GM23338 (cell line): ENCODE results near the gene GPATCH2. TPM values are rescaled to one million over a fixed set of nuclear protein-coding genes. Genes with fewer than 3 reads are reported as not detected.

ENCODE experiments used
- ATAC-seq: fragments of 200-7000 bp; cut with Tn5 transposase; 3 replicates; pipeline ENCODE4 v1.9.1; 2020
- DNase-seq: peaks from one replicate; pipeline ENCODE4 v3.0.0-alpha.2; 2015; ENCODE audit warnings: low spot score
- H2AFZ ChIP-seq: fragments of 200-600 bp; sonication (generic); 2 replicates; pipeline ENCODE4 v1.8.0; 2016; ENCODE audit warnings: antibody characterized with exemption, mild to moderate bottlenecking, moderate library complexity
- H3F3A ChIP-seq: fragments of 200-600 bp; sonication (generic); replicated peaks from 2 replicates; pipeline ENCODE4 v1.8.0; 2017; ENCODE audit warnings: antibody characterized with exemption, mixed run types, low read depth
- H3K27ac ChIP-seq: fragments of 200-600 bp; sonication (generic); 2 replicates; pipeline ENCODE4 v1.6.1; 2016; ENCODE audit warnings: low read depth
- H3K27me3 ChIP-seq: fragments of 200-600 bp; sonication (generic); 2 replicates; pipeline ENCODE4 v1.8.0; 2016; ENCODE audit warnings: mild to moderate bottlenecking, mixed run types, moderate library complexity; ENCODE audit not compliant: insufficient read depth
- H3K36me3 ChIP-seq: fragments of 200-600 bp; sonication (generic); 2 replicates; pipeline ENCODE4 v1.8.0; 2016; ENCODE audit warnings: mild to moderate bottlenecking; ENCODE audit not compliant: insufficient read depth
- H3K4me1 ChIP-seq: fragments of 200-600 bp; sonication (generic); 2 replicates; pipeline ENCODE4 v1.8.0; 2016; ENCODE audit warnings: mild to moderate bottlenecking, moderate library complexity; ENCODE audit not compliant: insufficient read depth
- H3K4me2 ChIP-seq: fragments of 200-600 bp; sonication (generic); 2 replicates; pipeline ENCODE4 v1.7.1; 2017; ENCODE audit warnings: mixed run types
- H3K4me3 ChIP-seq: fragments of 200-600 bp; sonication (generic); 2 replicates; pipeline ENCODE4 v1.6.1; 2016; ENCODE audit warnings: mixed run types
- H3K79me2 ChIP-seq: fragments of 200-600 bp; sonication (generic); replicated peaks from 2 replicates; pipeline ENCODE4 v1.8.0; 2017; ENCODE audit warnings: mild to moderate bottlenecking; ENCODE audit not compliant: insufficient read depth
- H3K9me2 ChIP-seq: fragments of 200-600 bp; sonication (generic); 2 replicates; pipeline ENCODE4 v1.8.0; 2017; ENCODE audit not compliant: insufficient read depth
- H4K20me1 ChIP-seq: fragments of 200-600 bp; sonication (generic); replicated peaks from 2 replicates; pipeline ENCODE4 v1.8.0; 2017; ENCODE audit warnings: mild to moderate bottlenecking; ENCODE audit not compliant: insufficient read depth
- H3K27ac Mint-ChIP-seq: 2 replicates; pipeline ENCODE4 v1.8.0; 2020; ENCODE audit warnings: inconsistent platforms, mild to moderate bottlenecking, moderate library complexity, mixed read lengths
- H3K27me3 Mint-ChIP-seq: 3 replicates; pipeline ENCODE4 v1.8.0; 2022; ENCODE audit warnings: low read depth, mild to moderate bottlenecking, moderate library complexity, mixed read lengths, inconsistent platforms; ENCODE audit not compliant: insufficient read depth, poor library complexity
- H3K36me3 Mint-ChIP-seq: 3 replicates; pipeline ENCODE4 v1.8.0; 2021; ENCODE audit warnings: low read depth, mild to moderate bottlenecking, inconsistent platforms, moderate library complexity, mixed read lengths
- H3K4me1 Mint-ChIP-seq: 3 replicates; pipeline ENCODE4 v1.8.0; 2020; ENCODE audit warnings: mild to moderate bottlenecking, inconsistent platforms, mixed read lengths
- H3K4me3 Mint-ChIP-seq: 3 replicates; pipeline ENCODE4 v1.8.0; 2021; ENCODE audit warnings: moderate library complexity, mild to moderate bottlenecking, inconsistent platforms, mixed read lengths
- H3K9me3 Mint-ChIP-seq: 3 replicates; pipeline ENCODE4 v1.8.0; 2020; ENCODE audit warnings: moderate library complexity, mild to moderate bottlenecking, inconsistent platforms, mixed read lengths
- polyA plus RNA-seq: library from polyadenylated mRNA; unstranded; fragments of >200 nt; fragmentation: Nextera tagmentation; extraction: Ambion mirVana; gene quantifications from 2 replicates; pipeline ENCODE4 v1.2.1, GENCODE V29; 2016
- total RNA-seq: library from RNA; depleted of rRNA; stranded (reverse); fragments of >200 nt; shearing (Covaris generic); gene quantifications from 2 replicates; pipeline ENCODE4 v1.2.3, GENCODE V29; 2014
- TF ChIP-seq, protein P1 (sequence below): fragments of 250-450 bp; sonication (Bioruptor Pico); IDR thresholded peaks from 2 replicates; pipeline ENCODE4 v1.5.0; 2020; ENCODE audit warnings: mild to moderate bottlenecking, moderate library complexity
- TF ChIP-seq, protein P2 (sequence below): IDR thresholded peaks from 2 replicates; pipeline ENCODE4 v1.6.1; 2016; ENCODE audit warnings: antibody characterized with exemption

GPATCH2 gene
- total and polyA plus RNA-seq, 2 experiments from 2014 or later = 12.3 to 26.7 TPM

DNA sequence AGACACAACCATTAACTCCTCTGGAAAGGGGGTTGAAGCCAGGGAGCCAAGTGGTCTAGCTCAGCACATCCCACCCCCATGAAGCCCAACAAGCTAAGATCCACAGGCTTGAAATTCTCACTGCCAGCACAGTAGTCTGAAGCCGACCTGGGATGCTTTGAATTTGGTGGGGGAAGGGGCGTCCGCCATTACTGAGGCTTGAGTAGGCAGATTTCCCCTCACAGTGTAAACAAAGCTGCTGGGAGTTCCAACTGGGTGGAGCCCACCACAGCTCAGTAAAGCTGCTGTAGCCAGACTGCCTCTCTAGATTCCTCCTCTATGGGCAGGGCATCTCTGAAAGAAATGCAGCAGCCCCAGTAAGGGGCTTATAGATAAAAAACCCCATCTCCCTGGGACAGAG is 193.5 kb downstream of the GPATCH2 start:
- TF ChIP-seq, protein P1, sequence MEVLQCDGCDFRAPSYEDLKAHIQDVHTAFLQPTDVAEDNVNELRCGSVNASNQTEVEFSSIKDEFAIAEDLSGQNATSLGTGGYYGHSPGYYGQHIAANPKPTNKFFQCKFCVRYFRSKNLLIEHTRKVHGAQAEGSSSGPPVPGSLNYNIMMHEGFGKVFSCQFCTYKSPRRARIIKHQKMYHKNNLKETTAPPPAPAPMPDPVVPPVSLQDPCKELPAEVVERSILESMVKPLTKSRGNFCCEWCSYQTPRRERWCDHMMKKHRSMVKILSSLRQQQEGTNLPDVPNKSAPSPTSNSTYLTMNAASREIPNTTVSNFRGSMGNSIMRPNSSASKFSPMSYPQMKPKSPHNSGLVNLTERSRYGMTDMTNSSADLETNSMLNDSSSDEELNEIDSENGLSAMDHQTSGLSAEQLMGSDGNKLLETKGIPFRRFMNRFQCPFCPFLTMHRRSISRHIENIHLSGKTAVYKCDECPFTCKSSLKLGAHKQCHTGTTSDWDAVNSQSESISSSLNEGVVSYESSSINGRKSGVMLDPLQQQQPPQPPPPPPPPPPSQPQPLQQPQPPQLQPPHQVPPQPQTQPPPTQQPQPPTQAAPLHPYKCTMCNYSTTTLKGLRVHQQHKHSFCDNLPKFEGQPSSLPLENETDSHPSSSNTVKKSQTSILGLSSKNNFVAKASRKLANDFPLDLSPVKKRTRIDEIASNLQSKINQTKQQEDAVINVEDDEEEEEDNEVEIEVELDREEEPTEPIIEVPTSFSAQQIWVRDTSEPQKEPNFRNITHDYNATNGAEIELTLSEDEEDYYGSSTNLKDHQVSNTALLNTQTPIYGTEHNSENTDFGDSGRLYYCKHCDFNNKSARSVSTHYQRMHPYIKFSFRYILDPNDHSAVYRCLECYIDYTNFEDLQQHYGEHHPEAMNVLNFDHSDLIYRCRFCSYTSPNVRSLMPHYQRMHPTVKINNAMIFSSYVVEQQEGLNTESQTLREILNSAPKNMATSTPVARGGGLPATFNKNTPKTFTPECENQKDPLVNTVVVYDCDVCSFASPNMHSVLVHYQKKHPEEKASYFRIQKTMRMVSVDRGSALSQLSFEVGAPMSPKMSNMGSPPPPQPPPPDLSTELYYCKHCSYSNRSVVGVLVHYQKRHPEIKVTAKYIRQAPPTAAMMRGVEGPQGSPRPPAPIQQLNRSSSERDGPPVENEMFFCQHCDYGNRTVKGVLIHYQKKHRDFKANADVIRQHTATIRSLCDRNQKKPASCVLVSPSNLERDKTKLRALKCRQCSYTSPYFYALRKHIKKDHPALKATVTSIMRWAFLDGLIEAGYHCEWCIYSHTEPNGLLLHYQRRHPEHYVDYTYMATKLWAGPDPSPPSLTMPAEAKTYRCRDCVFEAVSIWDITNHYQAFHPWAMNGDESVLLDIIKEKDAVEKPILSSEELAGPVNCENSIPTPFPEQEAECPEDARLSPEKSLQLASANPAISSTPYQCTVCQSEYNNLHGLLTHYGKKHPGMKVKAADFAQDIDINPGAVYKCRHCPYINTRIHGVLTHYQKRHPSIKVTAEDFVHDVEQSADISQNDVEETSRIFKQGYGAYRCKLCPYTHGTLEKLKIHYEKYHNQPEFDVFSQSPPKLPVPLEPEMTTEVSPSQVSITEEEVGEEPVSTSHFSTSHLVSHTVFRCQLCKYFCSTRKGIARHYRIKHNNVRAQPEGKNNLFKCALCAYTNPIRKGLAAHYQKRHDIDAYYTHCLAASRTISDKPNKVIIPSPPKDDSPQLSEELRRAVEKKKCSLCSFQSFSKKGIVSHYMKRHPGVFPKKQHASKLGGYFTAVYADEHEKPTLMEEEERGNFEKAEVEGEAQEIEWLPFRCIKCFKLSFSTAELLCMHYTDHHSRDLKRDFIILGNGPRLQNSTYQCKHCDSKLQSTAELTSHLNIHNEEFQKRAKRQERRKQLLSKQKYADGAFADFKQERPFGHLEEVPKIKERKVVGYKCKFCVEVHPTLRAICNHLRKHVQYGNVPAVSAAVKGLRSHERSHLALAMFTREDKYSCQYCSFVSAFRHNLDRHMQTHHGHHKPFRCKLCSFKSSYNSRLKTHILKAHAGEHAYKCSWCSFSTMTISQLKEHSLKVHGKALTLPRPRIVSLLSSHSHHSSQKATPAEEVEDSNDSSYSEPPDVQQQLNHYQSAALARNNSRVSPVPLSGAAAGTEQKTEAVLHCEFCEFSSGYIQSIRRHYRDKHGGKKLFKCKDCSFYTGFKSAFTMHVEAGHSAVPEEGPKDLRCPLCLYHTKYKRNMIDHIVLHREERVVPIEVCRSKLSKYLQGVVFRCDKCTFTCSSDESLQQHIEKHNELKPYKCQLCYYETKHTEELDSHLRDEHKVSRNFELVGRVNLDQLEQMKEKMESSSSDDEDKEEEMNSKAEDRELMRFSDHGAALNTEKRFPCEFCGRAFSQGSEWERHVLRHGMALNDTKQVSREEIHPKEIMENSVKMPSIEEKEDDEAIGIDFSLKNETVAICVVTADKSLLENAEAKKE = no peak
- TF ChIP-seq, protein P2, sequence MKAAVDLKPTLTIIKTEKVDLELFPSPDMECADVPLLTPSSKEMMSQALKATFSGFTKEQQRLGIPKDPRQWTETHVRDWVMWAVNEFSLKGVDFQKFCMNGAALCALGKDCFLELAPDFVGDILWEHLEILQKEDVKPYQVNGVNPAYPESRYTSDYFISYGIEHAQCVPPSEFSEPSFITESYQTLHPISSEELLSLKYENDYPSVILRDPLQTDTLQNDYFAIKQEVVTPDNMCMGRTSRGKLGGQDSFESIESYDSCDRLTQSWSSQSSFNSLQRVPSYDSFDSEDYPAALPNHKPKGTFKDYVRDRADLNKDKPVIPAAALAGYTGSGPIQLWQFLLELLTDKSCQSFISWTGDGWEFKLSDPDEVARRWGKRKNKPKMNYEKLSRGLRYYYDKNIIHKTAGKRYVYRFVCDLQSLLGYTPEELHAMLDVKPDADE = no peak

DNA sequence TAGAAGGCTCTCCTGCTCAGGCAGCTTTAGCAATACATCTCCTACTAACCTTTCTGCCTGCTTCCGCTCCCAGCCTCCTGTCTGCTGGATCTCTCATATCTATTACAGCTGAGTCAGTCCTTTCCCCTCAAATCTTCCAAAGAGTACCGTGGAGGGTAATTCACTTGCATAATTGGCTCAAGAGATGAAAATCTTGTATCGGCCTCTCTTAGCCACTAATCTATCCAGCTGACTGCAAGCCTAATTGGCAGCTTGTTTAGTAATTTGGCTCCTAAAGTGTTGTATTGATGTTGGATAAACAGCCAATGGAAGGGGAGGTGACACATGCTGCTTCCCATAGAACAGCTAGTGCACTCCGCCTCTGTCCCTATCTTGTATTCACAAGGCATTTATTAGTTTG is 195.7 kb downstream of the GPATCH2 start:
- Histone ChIP-seq H3K4me3 (no peak overlapping the region), H4K20me1 (no peaks in the 10 kb centered on the region), H3K4me2 (no peak overlapping the region), H3F3A (no peaks in the 10 kb centered on the region), H3K27me3 (no peaks in the 10 kb centered on the region), H3K4me1 (peaks cover 9% of the 10 kb centered on the region), H3K27ac (no peak overlapping the region), H3K79me2 (no peaks in the 10 kb centered on the region), H3K36me3 (no peaks in the 10 kb centered on the region), H2AFZ (no peak overlapping the region), H3K9me2 (peaks cover 12% of the 10 kb centered on the region; the same call in 1 of the 2 replicates)
- H3K4me3 Mint-ChIP-seq = no peak overlapping the region
- peaks cover 11% of the 10 kb centered on the region for H3K4me1 Mint-ChIP-seq
- H3K27me3 Mint-ChIP-seq = no peaks in the 10 kb centered on the region
- peaks cover 12% of the 10 kb centered on the region; the same call in 2 of the 3 replicates for H3K36me3 Mint-ChIP-seq
- DNase-seq (no peak), ATAC-seq (no peak)
- peak overlapping the region; percentile 36; the same call in 1 of the 2 replicates for H3K27ac Mint-ChIP-seq
- H3K9me3 Mint-ChIP-seq = peaks cover 4% of the 10 kb centered on the region; the same call in 1 of the 3 replicates
- TF ChIP-seq, protein P1 = no peak
- TF ChIP-seq, protein P2 = no peak

More for the DNA sequence above, 193.5 kb downstream of the GPATCH2 start:
- no peak overlapping the region for H3K27ac ChIP-seq
- no peak overlapping the region for H3K4me3 ChIP-seq
- no peaks in the 10 kb centered on the region; the same call in 1 of the 2 replicates for H3K4me1 ChIP-seq
- ATAC-seq (no peak), DNase-seq (peak; percentile 19)
- peaks cover 12% of the 10 kb centered on the region; the same call in 2 of the 3 replicates for H3K36me3 Mint-ChIP-seq
- no peaks in the 10 kb centered on the region for H4K20me1 ChIP-seq
- H2AFZ ChIP-seq = no peak overlapping the region
- H3K4me3 Mint-ChIP-seq = no peak overlapping the region
- no peak overlapping the region for H3K27ac Mint-ChIP-seq
- H3K79me2 ChIP-seq = no peaks in the 10 kb centered on the region
- peaks cover 12% of the 10 kb centered on the region; the same call in 1 of the 2 replicates for H3K9me2 ChIP-seq
- no peak overlapping the region for H3K4me2 ChIP-seq
- H3F3A ChIP-seq = no peaks in the 10 kb centered on the region
- H3K36me3 ChIP-seq = no peaks in the 10 kb centered on the region
- no peaks in the 10 kb centered on the region for H3K4me1 Mint-ChIP-seq
- H3K27me3 Mint-ChIP-seq = no peaks in the 10 kb centered on the region
- no peaks in the 10 kb centered on the region for H3K27me3 ChIP-seq
- peaks cover 4% of the 10 kb centered on the region; the same call in 1 of the 3 replicates for H3K9me3 Mint-ChIP-seq
